Fibroblast of peridontal ligament (primary cell): ENCODE data around the gene BRD7.

Source experiments
- DNase-seq: peaks from one replicate; pipeline ENCODE4 v3.0.0-alpha.2; 2010; ENCODE audit errors: extremely low read depth

The BRD7 gene

GRCh38 chr16:50389900-50390299, 21.1 kb upstream of the BRD7 start:
- DNase-seq: no peak

- DNase-seq: no peak
Measured at GRCh38 chr16:50388496-50388895, 19.7 kb upstream of the BRD7 start.

- no peak for DNase-seq
Measured at GRCh38 chr16:50386774-50387173, 18.0 kb upstream of the BRD7 start.

- no peak for DNase-seq
Measured at GRCh38 chr16:50386139-50386538, 17.4 kb upstream of the BRD7 start.

- DNase-seq: no peak
Measured at GRCh38 chr16:50384500-50385135, 15.8 kb upstream of the BRD7 start.

GRCh38 chr16:50381679-50382440, 13.1 kb upstream of the BRD7 start:
- DNase-seq: no peak

GRCh38 chr16:50378417-50378816, 9.6 kb upstream of the BRD7 start:
- no peak for DNase-seq

- DNase-seq: no peak
Measured at GRCh38 chr16:50377001-50377400, 8.2 kb upstream of the BRD7 start.

GRCh38 chr16:50373780-50374179, 5.0 kb upstream of the BRD7 start:
- no peak for DNase-seq

GRCh38 chr16:50373345-50373701, 4.5 kb upstream of the BRD7 start:
- no peak for DNase-seq

GRCh38 chr16:50372611-50373344, 4.0 kb upstream of the BRD7 start:
- peak; percentile 42 for DNase-seq

- peak; percentile 24 for DNase-seq
Measured at GRCh38 chr16:50371936-50372595, 3.3 kb upstream of the BRD7 start.

- DNase-seq: no peak
Measured at GRCh38 chr16:50371036-50371716, 2.4 kb upstream of the BRD7 start.

- DNase-seq: no peak
Measured at GRCh38 chr16:50369133-50369804, 481 bp upstream of the BRD7 start.

GRCh38 chr16:50367777-50368409, 895 bp downstream of the BRD7 start:
- DNase-seq: peak; percentile 11

- no peak for DNase-seq
Measured at GRCh38 chr16:50365791-50366575, 2.8 kb downstream of the BRD7 start.

GRCh38 chr16:50363656-50364055, 5.1 kb downstream of the BRD7 start:
- DNase-seq: no peak

GRCh38 chr16:50360779-50361178, 8.0 kb downstream of the BRD7 start:
- no peak for DNase-seq

GRCh38 chr16:50360033-50360778, 8.6 kb downstream of the BRD7 start:
- peak; percentile 52 for DNase-seq
